Breast epithelium (tissue), 4 donors: ENCODE measurements around the gene ANTXR2. TPM values are rescaled to one million over a fixed set of nuclear protein-coding genes. Genes with fewer than 3 reads are reported as not detected.

Source experiments
- DNase-seq, 2 donors: peaks; one replicate each; pipeline ENCODE4 v3.0.0-alpha.2; 2019; ENCODE audit warnings: low spot score in 2 of 2
- H3K27ac ChIP-seq, 2 donors: fragments of 200-600 bp; sonication (generic) in 1 of 2; one replicate each; pipeline ENCODE4 v1.5.1; 2016 to 2019; ENCODE audit warnings: mild to moderate bottlenecking in 1 of 2
- H3K27me3 ChIP-seq, 2 donors: fragments of 200-600 bp; sonication (generic) in 1 of 2; one replicate each; pipeline versions ENCODE4 v1.5.1 to v1.6.0; 2017 to 2019; ENCODE audit warnings: control low read depth in 1 of 2, mild to moderate bottlenecking in 1 of 2
- H3K36me3 ChIP-seq: fragments of 200-600 bp; one replicate; pipeline ENCODE4 v1.5.1; 2019
- H3K4me1 ChIP-seq, 2 donors: fragments of 200-600 bp; sonication (generic); one replicate each; pipeline ENCODE4 v1.5.1; 2016 to 2019; ENCODE audit warnings: control low read depth in 1 of 2
- H3K4me3 ChIP-seq, 3 donors: fragments of 200-600 bp; sonication (generic); 1 replicate in 2 of 3; 2 replicates in 1 of 3; pipeline ENCODE4 v1.5.1; 2016 to 2019; ENCODE audit warnings: mild to moderate bottlenecking in 3 of 3, moderate library complexity in 2 of 3
- H3K9me3 ChIP-seq, 2 donors: fragments of 200-600 bp; sonication (generic) in 1 of 2; one replicate each; pipeline ENCODE4 v1.5.1; 2016 to 2019; ENCODE audit warnings: control low read depth in 1 of 2
- CTCF ChIP-seq, 3 donors: fragments of 450-650 bp; IDR thresholded peaks; one replicate each; pipeline ENCODE4 v1.5.1; 2016 to 2017; ENCODE audit warnings: antibody characterized with exemption in 3 of 3, mild to moderate bottlenecking in 3 of 3, moderate library complexity in 3 of 3
- POLR2A ChIP-seq: fragments of 450-650 bp; IDR thresholded peaks from one replicate; pipeline ENCODE4 v1.6.1; 2016; ENCODE audit warnings: antibody characterized with exemption, mild to moderate bottlenecking, moderate library complexity
- POLR2AphosphoS5 ChIP-seq, 3 donors: sonication (generic); formaldehyde crosslinking; IDR thresholded peaks; one replicate each; pipeline ENCODE4 v1.6.1; 2017; ENCODE audit warnings: antibody characterized with exemption in 3 of 3
- intact Hi-C: fragments of 100-400 bp; cut with DNase I; formaldehyde crosslinking; loops from one replicate; pipeline ENCODE4 v1.15.1; 2023; ENCODE audit warnings: low total_unique reads
- total RNA-seq, 3 donors: library from RNA; depleted of rRNA; stranded (reverse); fragments of >200 nt; gene quantifications; one replicate each; pipeline ENCODE4 v1.1.0, GENCODE V29; 2016

Gene ANTXR2
- total RNA-seq, 3 donors from 2014 or later = 55.1 to 229 (median 77.4) TPM

- Histone ChIP-seq H3K4me3 (no peak overlapping the region), H3K27me3 (no peaks in the 10 kb centered on the region), H3K36me3 (no peaks in the 10 kb centered on the region), H3K4me1 (no peaks in the 10 kb centered on the region), H3K27ac (no peak overlapping the region), H3K9me3 (no peaks in the 10 kb centered on the region)
- no peak for DNase-seq
- intact Hi-C loops = no loop called here
- no peak for TF ChIP-seq CTCF (IDR thresholded peaks at IDR 0.05)
- no peak for TF ChIP-seq POLR2A
- TF ChIP-seq POLR2AphosphoS5 (IDR thresholded peaks at IDR 0.05) = no peak
These were observed 200.3 kb downstream of the ANTXR2 start for GRCh38 chr4:79872738-79873137.

GRCh38 chr4:79871961-79872360, 201.1 kb downstream of the ANTXR2 start:
- no peak for DNase-seq
- no peaks in the 10 kb centered on the region for H3K9me3 ChIP-seq
- intact Hi-C loops = no loop called here
- no peaks in the 10 kb centered on the region for H3K36me3 ChIP-seq
- no peak overlapping the region for H3K27ac ChIP-seq
- H3K4me3 ChIP-seq = no peak overlapping the region
- no peak for TF ChIP-seq CTCF (IDR thresholded peaks at IDR 0.05)
- TF ChIP-seq POLR2AphosphoS5 (IDR thresholded peaks at IDR 0.05) = no peak
- TF ChIP-seq POLR2A = no peak
- no peaks in the 10 kb centered on the region for H3K4me1 ChIP-seq
- H3K27me3 ChIP-seq = no peaks in the 10 kb centered on the region

GRCh38 chr4:79869597-79870237, 203.3 kb downstream of the ANTXR2 start:
- Histone ChIP-seq H3K27me3 (no peaks in the 10 kb centered on the region), H3K9me3 (no peaks in the 10 kb centered on the region), H3K4me1 (no peaks in the 10 kb centered on the region), H3K4me3 (no peak overlapping the region), H3K27ac (no peak overlapping the region), H3K36me3 (no peaks in the 10 kb centered on the region)
- DNase-seq = no peak
- TF ChIP-seq CTCF (IDR thresholded peaks at IDR 0.05) (no peak), POLR2A (no peak)
- intact Hi-C loops = no loop called here

GRCh38 chr4:79865201-79865597, 207.8 kb downstream of the ANTXR2 start:
- H3K36me3 ChIP-seq = no peaks in the 10 kb centered on the region

More at GRCh38 chr4:79865201-79865597, 207.8 kb downstream of the ANTXR2 start:
- no peak overlapping the region for H3K27ac ChIP-seq
- no peak for DNase-seq
- intact Hi-C loops = no loop called here
- no peak for TF ChIP-seq POLR2AphosphoS5 (IDR thresholded peaks at IDR 0.05)
- no peak for TF ChIP-seq POLR2A
- TF ChIP-seq CTCF (IDR thresholded peaks at IDR 0.05) = no peak
- no peak overlapping the region for H3K4me3 ChIP-seq
- no peaks in the 10 kb centered on the region for H3K4me1 ChIP-seq
- no peaks in the 10 kb centered on the region for H3K27me3 ChIP-seq
- no peaks in the 10 kb centered on the region for H3K9me3 ChIP-seq
